ENCODE data around the gene TMEM181.

DNA sequence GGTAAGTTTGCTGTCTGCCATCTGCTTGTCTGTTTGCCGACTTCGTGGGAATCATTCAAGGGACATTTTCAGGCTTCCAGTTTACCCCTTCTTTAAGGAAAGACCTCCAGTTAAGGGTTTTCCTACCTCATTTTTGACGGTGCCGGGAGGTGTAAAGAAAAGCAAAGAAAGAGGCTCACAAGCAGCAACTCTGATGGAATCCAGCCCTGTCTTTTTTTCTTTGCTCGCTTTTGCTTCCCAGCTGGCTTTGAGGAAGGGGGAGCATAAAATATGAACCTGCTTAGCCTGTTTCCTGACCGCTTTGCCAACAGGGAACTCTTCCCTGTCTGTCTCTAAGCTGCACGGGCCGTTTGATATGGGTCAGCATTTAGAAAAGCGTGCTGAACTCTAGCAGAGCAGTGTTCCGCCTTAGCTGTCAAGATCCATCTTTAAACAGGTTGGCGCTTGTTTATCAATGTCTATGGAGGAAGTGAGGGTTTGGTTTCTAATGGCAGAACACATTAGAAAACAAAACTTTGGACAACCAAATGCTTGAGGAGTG, 103.8 kb downstream of the TMEM181 start:
- TF ChIP-seq, protein P1, sequence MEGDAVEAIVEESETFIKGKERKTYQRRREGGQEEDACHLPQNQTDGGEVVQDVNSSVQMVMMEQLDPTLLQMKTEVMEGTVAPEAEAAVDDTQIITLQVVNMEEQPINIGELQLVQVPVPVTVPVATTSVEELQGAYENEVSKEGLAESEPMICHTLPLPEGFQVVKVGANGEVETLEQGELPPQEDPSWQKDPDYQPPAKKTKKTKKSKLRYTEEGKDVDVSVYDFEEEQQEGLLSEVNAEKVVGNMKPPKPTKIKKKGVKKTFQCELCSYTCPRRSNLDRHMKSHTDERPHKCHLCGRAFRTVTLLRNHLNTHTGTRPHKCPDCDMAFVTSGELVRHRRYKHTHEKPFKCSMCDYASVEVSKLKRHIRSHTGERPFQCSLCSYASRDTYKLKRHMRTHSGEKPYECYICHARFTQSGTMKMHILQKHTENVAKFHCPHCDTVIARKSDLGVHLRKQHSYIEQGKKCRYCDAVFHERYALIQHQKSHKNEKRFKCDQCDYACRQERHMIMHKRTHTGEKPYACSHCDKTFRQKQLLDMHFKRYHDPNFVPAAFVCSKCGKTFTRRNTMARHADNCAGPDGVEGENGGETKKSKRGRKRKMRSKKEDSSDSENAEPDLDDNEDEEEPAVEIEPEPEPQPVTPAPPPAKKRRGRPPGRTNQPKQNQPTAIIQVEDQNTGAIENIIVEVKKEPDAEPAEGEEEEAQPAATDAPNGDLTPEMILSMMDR (IDR thresholded peaks at IDR 0.05) = no peak
- TF ChIP-seq POLR2A (IDR thresholded peaks at IDR 0.05; ENCODE audit: low read depth) = no peak
- no peak for TF ChIP-seq EP300 (IDR thresholded peaks at IDR 0.05)
- no peak for TF ChIP-seq POLR2AphosphoS5 (IDR thresholded peaks at IDR 0.05)

All from esophagus muscularis mucosa (tissue), 4 donors.